Activated T-helper 1 cell treated with anti-CD3 and anti-CD28 coated beads, Interleukin-12 subunit alpha, Interleukin-12 subunit beta, Interleukin-2, Interleukin-4 antibody, amounts not matched to agents 30 ng/mL and 10 ng/mL and 1 ng/mL, durations not matched to agents 14 hours and 24 hours and 36 hours (primary cell): ENCODE data around the gene PCDH8. TPM values are rescaled to one million over a fixed set of nuclear protein-coding genes. Genes with fewer than 3 reads are reported as not detected.

Experiments
- DNase-seq: peaks from one replicate; pipeline ENCODE4 v3.0.0; 2021; ENCODE audit warnings: low spot score
- H3K27ac Mint-ChIP-seq: one replicate; pipeline ENCODE4 v1.8.0; 2021; ENCODE audit warnings: mild to moderate bottlenecking, mixed read lengths
- H3K27me3 Mint-ChIP-seq: one replicate; pipeline ENCODE4 v1.8.0; 2022; ENCODE audit warnings: mild to moderate bottlenecking, moderate library complexity, mixed read lengths; ENCODE audit not compliant: insufficient read depth
- H3K36me3 Mint-ChIP-seq: one replicate; pipeline ENCODE4 v1.8.0; 2021; ENCODE audit warnings: low read depth, mixed read lengths
- H3K4me1 Mint-ChIP-seq: one replicate; pipeline ENCODE4 v1.8.0; 2021; ENCODE audit warnings: low read depth, mixed read lengths
- H3K4me3 Mint-ChIP-seq: one replicate; pipeline ENCODE4 v1.8.0; 2021; ENCODE audit warnings: mild to moderate bottlenecking, moderate library complexity, mixed read lengths
- H3K9me3 Mint-ChIP-seq: one replicate; pipeline ENCODE4 v1.8.0; 2021; ENCODE audit warnings: mixed read lengths
- intact Hi-C: fragments of 100-400 bp; cut with micrococcal nuclease; formaldehyde crosslinking; loops from one replicate; pipeline ENCODE4 v1.15.1; 2024
- total RNA-seq: library from RNA; stranded (reverse); gene quantifications from 2 replicates; pipeline ENCODE4 v1.2.3, GENCODE V29; 2022

PCDH8 gene
- total RNA-seq, 1 donor from 2014 or later: not detected

GRCh38 chr13:52847682-52848432 lies 583 bp downstream of the PCDH8 start:
- no peaks in the 10 kb centered on the region for H3K4me1 Mint-ChIP-seq
- H3K9me3 Mint-ChIP-seq: peaks cover 6% of the 10 kb centered on the region
- peaks cover 55% of the 10 kb centered on the region for H3K27me3 Mint-ChIP-seq
- peaks cover 3% of the 10 kb centered on the region for H3K36me3 Mint-ChIP-seq
- intact Hi-C loops: loop anchor here (10.0 kb wide), 1 partner anchor 183 kb away; no protein-coding TSS in a partner anchor
- peak overlapping the region; percentile 52 for H3K27ac Mint-ChIP-seq
- H3K4me3 Mint-ChIP-seq: no peak overlapping the region
- no peak for DNase-seq

GRCh38 chr13:52847322-52847681 lies 1.1 kb downstream of the PCDH8 start:
- intact Hi-C loops: loop anchor here (10.0 kb wide), 1 partner anchor 183 kb away; no protein-coding TSS in a partner anchor
- Mint-ChIP-seq H3K4me3 (no peak overlapping the region), H3K27me3 (peaks cover 51% of the 10 kb centered on the region), H3K9me3 (peaks cover 6% of the 10 kb centered on the region), H3K4me1 (no peaks in the 10 kb centered on the region), H3K27ac (no peak overlapping the region), H3K36me3 (peaks cover 3% of the 10 kb centered on the region)
- DNase-seq: no peak

GRCh38 chr13:52846567-52847321 lies 1.7 kb downstream of the PCDH8 start:
- no peak overlapping the region for H3K27ac Mint-ChIP-seq
- H3K36me3 Mint-ChIP-seq: peaks cover 3% of the 10 kb centered on the region
- H3K4me1 Mint-ChIP-seq: no peaks in the 10 kb centered on the region
- H3K27me3 Mint-ChIP-seq: peaks cover 46% of the 10 kb centered on the region
- H3K9me3 Mint-ChIP-seq: peaks cover 6% of the 10 kb centered on the region
- no peak overlapping the region for H3K4me3 Mint-ChIP-seq
- peak; percentile 15 for DNase-seq
- intact Hi-C loops: loop anchor here (10.0 kb wide), 1 partner anchor 182 kb away; no protein-coding TSS in a partner anchor

GRCh38 chr13:52845766-52846566 lies 2.5 kb downstream of the PCDH8 start:
- intact Hi-C loops: loop anchor here (10.0 kb wide), 1 partner anchor 181 kb away; no protein-coding TSS in a partner anchor

GRCh38 chr13:52845334-52845761 lies 3.1 kb downstream of the PCDH8 start:
- Mint-ChIP-seq H3K36me3 (peaks cover 3% of the 10 kb centered on the region), H3K4me1 (no peaks in the 10 kb centered on the region), H3K4me3 (no peak overlapping the region), H3K9me3 (peaks cover 6% of the 10 kb centered on the region), H3K27me3 (peaks cover 35% of the 10 kb centered on the region), H3K27ac (no peak overlapping the region)
- no peak for DNase-seq
- intact Hi-C loops: loop anchor here (10.0 kb wide), 1 partner anchor 181 kb away; no protein-coding TSS in a partner anchor

More at GRCh38 chr13:52845766-52846566, 2.5 kb downstream of the PCDH8 start:
- no peaks in the 10 kb centered on the region for H3K4me1 Mint-ChIP-seq
- H3K9me3 Mint-ChIP-seq: peaks cover 6% of the 10 kb centered on the region
- H3K27ac Mint-ChIP-seq: no peak overlapping the region
- H3K36me3 Mint-ChIP-seq: peaks cover 3% of the 10 kb centered on the region
- no peak for DNase-seq
- no peak overlapping the region for H3K4me3 Mint-ChIP-seq
- peaks cover 39% of the 10 kb centered on the region for H3K27me3 Mint-ChIP-seq

- Mint-ChIP-seq H3K4me1 (no peaks in the 10 kb centered on the region), H3K4me3 (no peak overlapping the region), H3K27ac (no peak overlapping the region), H3K27me3 (peaks cover 33% of the 10 kb centered on the region), H3K9me3 (peaks cover 3% of the 10 kb centered on the region), H3K36me3 (peaks cover 3% of the 10 kb centered on the region)
- intact Hi-C loops: loop anchor here (10.0 kb wide), 1 partner anchor 180 kb away; no protein-coding TSS in a partner anchor
- DNase-seq: no peak
Measured at GRCh38 chr13:52844836-52845235, 3.6 kb downstream of the PCDH8 start.

GRCh38 chr13:52842441-52842840 lies 6.0 kb downstream of the PCDH8 start:
- intact Hi-C loops: loop anchor here (10.0 kb wide), 1 partner anchor 178 kb away; no protein-coding TSS in a partner anchor
- H3K4me1 Mint-ChIP-seq: no peaks in the 10 kb centered on the region
- no peaks in the 10 kb centered on the region for H3K36me3 Mint-ChIP-seq
- H3K9me3 Mint-ChIP-seq: no peaks in the 10 kb centered on the region
- no peak overlapping the region for H3K4me3 Mint-ChIP-seq
- DNase-seq: no peak
- H3K27ac Mint-ChIP-seq: no peak overlapping the region
- peaks cover 16% of the 10 kb centered on the region for H3K27me3 Mint-ChIP-seq

- no peaks in the 10 kb centered on the region for H3K36me3 Mint-ChIP-seq
- no peak for DNase-seq
- H3K27me3 Mint-ChIP-seq: peaks cover 13% of the 10 kb centered on the region
- intact Hi-C loops: loop anchor here (10.0 kb wide), 1 partner anchor 175 kb away; no protein-coding TSS in a partner anchor
- no peak overlapping the region for H3K27ac Mint-ChIP-seq
- H3K4me1 Mint-ChIP-seq: no peaks in the 10 kb centered on the region
- no peaks in the 10 kb centered on the region for H3K9me3 Mint-ChIP-seq
- H3K4me3 Mint-ChIP-seq: no peak overlapping the region
Measured at GRCh38 chr13:52840066-52840465, 8.4 kb downstream of the PCDH8 start.

- Mint-ChIP-seq H3K27ac (no peak overlapping the region), H3K27me3 (peaks cover 3% of the 10 kb centered on the region), H3K4me3 (no peak overlapping the region), H3K36me3 (no peaks in the 10 kb centered on the region), H3K9me3 (no peaks in the 10 kb centered on the region), H3K4me1 (no peaks in the 10 kb centered on the region)
- intact Hi-C loops: no loop called here
- no peak for DNase-seq
Measured at GRCh38 chr13:52838433-52839107, 9.9 kb downstream of the PCDH8 start.

GRCh38 chr13:52837850-52838249 lies 10.6 kb downstream of the PCDH8 start:
- DNase-seq: no peak
- Mint-ChIP-seq H3K4me1 (no peaks in the 10 kb centered on the region), H3K4me3 (no peak overlapping the region), H3K27ac (no peak overlapping the region), H3K27me3 (peaks cover 3% of the 10 kb centered on the region), H3K36me3 (no peaks in the 10 kb centered on the region), H3K9me3 (no peaks in the 10 kb centered on the region)
- intact Hi-C loops: no loop called here

GRCh38 chr13:52835071-52835839 lies 13.2 kb downstream of the PCDH8 start:
- Mint-ChIP-seq H3K9me3 (no peaks in the 10 kb centered on the region), H3K4me3 (no peak overlapping the region), H3K4me1 (no peaks in the 10 kb centered on the region), H3K27me3 (peaks cover 9% of the 10 kb centered on the region), H3K36me3 (no peaks in the 10 kb centered on the region), H3K27ac (no peak overlapping the region)
- intact Hi-C loops: no loop called here
- DNase-seq: no peak
